GM19467 (cell line): Measurements from ENCODE around the gene CEP131.

Experiments
- ATAC-seq: cut with Tn5 transposase; IDR thresholded peaks from one replicate; pipeline ENCODE4 v1.9.1; 2021; ENCODE audit warnings: mild to moderate bottlenecking, moderate library complexity; ENCODE audit not compliant: unreplicated experiment

The CEP131 gene

GRCh38 chr17:81190591-81190990, 32.2 kb downstream of the CEP131 start:
- ATAC-seq: no peak

GRCh38 chr17:81189670-81190530, 32.9 kb downstream of the CEP131 start:
- ATAC-seq: no peak

GRCh38 chr17:81189016-81189415, 33.7 kb downstream of the CEP131 start:
- ATAC-seq: no peak

GRCh38 chr17:81188491-81188840, 34.3 kb downstream of the CEP131 start:
- no peak for ATAC-seq

- no peak for ATAC-seq
These were observed 34.9 kb downstream of the CEP131 start for GRCh38 chr17:81187586-81188490.

- no peak for ATAC-seq
These were observed 35.6 kb downstream of the CEP131 start for GRCh38 chr17:81187120-81187519.

- ATAC-seq: no peak
These were observed 36.6 kb downstream of the CEP131 start for GRCh38 chr17:81186203-81186602.

GRCh38 chr17:81184555-81184954, 38.2 kb downstream of the CEP131 start:
- no peak for ATAC-seq

GRCh38 chr17:81183807-81184206, 39.0 kb downstream of the CEP131 start:
- no peak for ATAC-seq

GRCh38 chr17:81183316-81183715, 39.4 kb downstream of the CEP131 start:
- ATAC-seq: no peak

GRCh38 chr17:81182596-81182995, 40.2 kb downstream of the CEP131 start:
- ATAC-seq: no peak

- no peak for ATAC-seq
These were observed 41.0 kb downstream of the CEP131 start for GRCh38 chr17:81181811-81182185.

- no peak for ATAC-seq
These were observed 41.6 kb downstream of the CEP131 start for GRCh38 chr17:81180836-81181810.

GRCh38 chr17:81179861-81180260, 42.9 kb downstream of the CEP131 start:
- no peak for ATAC-seq

- no peak for ATAC-seq
These were observed 43.5 kb downstream of the CEP131 start for GRCh38 chr17:81179220-81179619.

- no peak for ATAC-seq
These were observed 44.4 kb downstream of the CEP131 start for GRCh38 chr17:81178136-81179091.

- ATAC-seq: no peak
These were observed 46.1 kb downstream of the CEP131 start for GRCh38 chr17:81176666-81177065.

- ATAC-seq: no peak
These were observed 49.0 kb downstream of the CEP131 start for GRCh38 chr17:81173762-81174155.

- no peak for ATAC-seq
These were observed 49.6 kb downstream of the CEP131 start for GRCh38 chr17:81173052-81173761.
